HEK293 (cell line): ENCODE results near the gene CRABP2.

Source experiments
- CTCF ChIA-PET: fragments of 350-600 bp; formaldehyde crosslinking; extraction: SDS; loops from one replicate; lab custom pipeline; 2021; ENCODE audit warnings: antibody characterized with exemption; lab: Yijun Ruan, JAX
- POLR2A ChIA-PET: fragments of 300-600 bp; formaldehyde crosslinking; extraction: SDS; loops from one replicate; lab custom pipeline; 2020; ENCODE audit warnings: antibody characterized with exemption, inconsistent platforms; lab: Yijun Ruan, JAX
- H3K27ac ChIP-seq: fragments of 200-500 bp; sonication (Bioruptor generic); 2 replicates; pipeline ENCODE4 v1.5.1; 2014; ENCODE audit warnings: low read depth, low read length, control low read depth, inconsistent platforms; ENCODE audit errors: extremely low read depth
- H3K36me3 ChIP-seq, 2 experiments: fragments of 200-500 bp in 1 of 2; sonication (Bioruptor generic) in 1 of 2; 1 replicate in 1 of 2; 2 replicates in 1 of 2; pipeline ENCODE4 v1.5.1; 2014 to 2017; ENCODE audit warnings: inconsistent platforms in 2 of 2, low read length in 2 of 2; ENCODE audit not compliant: control insufficient read depth in 2 of 2, insufficient read depth in 1 of 2
- H3K4me1 ChIP-seq: fragments of 200-500 bp; sonication (Bioruptor generic); 2 replicates; pipeline ENCODE4 v1.5.1; 2014; ENCODE audit warnings: mild to moderate bottlenecking, low read length, inconsistent platforms; ENCODE audit not compliant: control insufficient read depth, insufficient read depth
- H3K4me3 ChIP-seq: 2 replicates; pipeline ENCODE4 v1.5.1; 2011; ENCODE audit warnings: low read depth, mild to moderate bottlenecking, control low read depth, low read length, moderate library complexity
- H3K9me3 ChIP-seq: fragments of 200-500 bp; sonication (Bioruptor generic); 2 replicates; pipeline ENCODE4 v1.5.1; 2014; ENCODE audit warnings: low read depth, low read length, inconsistent platforms; ENCODE audit not compliant: control insufficient read depth, insufficient read depth
- KLF16 ChIP-seq: fragments of 450-650 bp; formaldehyde crosslinking; IDR thresholded peaks from 2 replicates; pipeline ENCODE4 v1.5.1; 2017; ENCODE audit warnings: missing biosample characterization, missing genetic modification characterization
- PBX3 ChIP-seq: sonication (generic); formaldehyde crosslinking; IDR thresholded peaks from 2 replicates; pipeline ENCODE4 v1.8.1; 2022; ENCODE audit warnings: mild to moderate bottlenecking, moderate library complexity, missing genetic modification reagents
- REST ChIP-seq: fragments of 450-650 bp; formaldehyde crosslinking; IDR thresholded peaks from 2 replicates; pipeline ENCODE4 v1.5.1; 2016; ENCODE audit warnings: missing biosample characterization, missing genetic modification characterization
- ZBTB44 ChIP-seq: fragments of 450-650 bp; IDR thresholded peaks from 2 replicates; pipeline ENCODE4 v1.5.1; 2018; ENCODE audit warnings: missing biosample characterization, mild to moderate bottlenecking, missing genetic modification characterization
- ZBTB49 ChIP-seq: fragments of 450-650 bp; formaldehyde crosslinking; IDR thresholded peaks from 2 replicates; pipeline ENCODE4 v1.5.1; 2016; ENCODE audit warnings: missing biosample characterization, missing genetic modification characterization, low read depth
- ZNF16 ChIP-seq: fragments of 450-650 bp; formaldehyde crosslinking; IDR thresholded peaks from 2 replicates; pipeline ENCODE4 v1.5.1; 2016; ENCODE audit warnings: low read depth, missing biosample characterization, missing genetic modification characterization
- ZNF223 ChIP-seq: fragments of 450-650 bp; formaldehyde crosslinking; IDR thresholded peaks from 2 replicates; pipeline ENCODE4 v1.5.1; 2016; ENCODE audit warnings: missing biosample characterization, missing genetic modification characterization
- ZNF366 ChIP-seq: fragments of 450-650 bp; formaldehyde crosslinking; conservative IDR thresholded peaks from 2 replicates; pipeline ENCODE4 v1.5.1; 2016; ENCODE audit warnings: missing biosample characterization, missing genetic modification characterization
- ZNF433 ChIP-seq: fragments of 450-650 bp; formaldehyde crosslinking; IDR thresholded peaks from 2 replicates; pipeline ENCODE4 v1.5.1; 2016; ENCODE audit warnings: missing biosample characterization, missing genetic modification characterization, low read depth
- ZNF449 ChIP-seq: fragments of 450-650 bp; formaldehyde crosslinking; IDR thresholded peaks from 2 replicates; pipeline ENCODE4 v1.5.1; 2017; ENCODE audit warnings: missing biosample characterization, mild to moderate bottlenecking, missing genetic modification characterization, moderate library complexity
- ZSCAN23 ChIP-seq: fragments of 450-650 bp; formaldehyde crosslinking; IDR thresholded peaks from 2 replicates; pipeline ENCODE4 v1.5.1; 2016; ENCODE audit warnings: missing biosample characterization, missing genetic modification characterization
- ZSCAN4 ChIP-seq: fragments of 450-650 bp; formaldehyde crosslinking; IDR thresholded peaks from 2 replicates; pipeline ENCODE4 v1.5.1; 2017; ENCODE audit warnings: missing biosample characterization, missing genetic modification characterization

CRABP2 gene

GRCh38 chr1:156682166-156682890 is 23.1 kb downstream of the CRABP2 start (continued):
- no peak for TF ChIP-seq ZSCAN4 (tag by site-specific recombination)
- TF ChIP-seq ZNF433 (tag by site-specific recombination), result no peak

- H3K36me3 ChIP-seq, result no peaks in the 10 kb centered on the region
- H3K4me1 ChIP-seq, result no peaks in the 10 kb centered on the region
- no peaks in the 10 kb centered on the region for H3K9me3 ChIP-seq
- H3K27ac ChIP-seq, result no peak overlapping the region
- CTCF ChIA-PET, result interaction anchor here (0.6 to 21.1 kb wide), 10 partner anchors 9 to 204 kb away, joined by 3 to 579 read pairs (median 86); partner anchors contain the start of genes CRABP2, HAPLN2, ISG20L2 and METTL25B
- POLR2A ChIA-PET, result interaction anchor here (0.7 kb wide), 1 partner anchor 141 kb away, joined by 3 read pairs; no protein-coding TSS in a partner anchor
- H3K4me3 ChIP-seq, result no peak overlapping the region
- no peak for TF ChIP-seq ZNF223 (tag by site-specific recombination)
- no peak for TF ChIP-seq ZBTB49
- no peak for TF ChIP-seq ZSCAN23 (tag by site-specific recombination)
- TF ChIP-seq KLF16 (tag by site-specific recombination), result no peak
- TF ChIP-seq ZBTB44, result no peak
- TF ChIP-seq ZNF449 (tag by site-specific recombination), result no peak
- no peak for TF ChIP-seq ZNF16 (tag by site-specific recombination)
- no peak for TF ChIP-seq ZNF366 (tag by site-specific recombination)
Measured at GRCh38 chr1:156681196-156681960, 24.0 kb downstream of the CRABP2 start.

GRCh38 chr1:156680056-156680455 is 25.3 kb downstream of the CRABP2 start:
- POLR2A ChIA-PET, result interaction anchor here (0.7 kb wide), 1 partner anchor 13 kb away, joined by 3 read pairs; no protein-coding TSS in a partner anchor
- Histone ChIP-seq H3K4me1 (no peaks in the 10 kb centered on the region), H3K36me3 (peaks cover 0 to under 1% of the 10 kb centered on the region in 2 experiments; a peak in 1 of 3 replicates), H3K27ac (no peak overlapping the region), H3K9me3 (no peaks in the 10 kb centered on the region), H3K4me3 (no peak overlapping the region)
- CTCF ChIA-PET, result interaction anchor here (0.5 to 21.1 kb wide), 13 partner anchors 11 to 1205 kb away, joined by 3 to 564 read pairs (median 4); partner anchors contain the start of genes CRABP2, HAPLN2, ISG20L2 and METTL25B
- TF ChIP-seq REST (tag by site-specific recombination) (peak; percentile 66), PBX3 (CRISPR knock-in tag) (no peak)
